ENCODE results near the gene CCL4L2. TPM values are rescaled to one million over a fixed set of nuclear protein-coding genes. Genes with fewer than 3 reads are reported as not detected.

CCL4L2 gene
- not detected in 5 replicates for total RNA-seq (2022; extraction: Qiagen RNA extraction; ENCODE audit: low read depth)

GRCh38 chr17:36210439-36211211 lies at the start of gene CCL4L2:
TSS of gene CCL4L2 (plus strand) at chr17:36211063.

DNA sequence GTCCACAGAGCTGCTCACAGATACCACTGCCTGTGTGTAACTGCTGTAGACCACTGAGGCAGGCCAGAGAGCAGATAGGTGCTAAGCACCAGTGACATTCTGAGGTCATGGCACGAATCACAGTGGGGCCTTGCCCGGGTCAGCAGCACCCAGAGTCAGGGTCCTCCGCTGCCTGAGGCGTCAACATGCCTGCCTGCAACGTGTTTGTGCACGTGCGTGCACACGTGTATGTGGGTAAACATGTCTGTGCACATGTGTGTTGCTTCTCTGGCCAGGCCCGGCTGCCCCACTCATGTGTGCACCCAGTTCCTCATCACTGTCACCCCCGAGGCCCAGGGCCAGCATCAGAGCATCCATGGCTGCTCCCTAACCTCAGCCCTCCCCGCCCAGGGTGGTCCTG lies 34.3 kb upstream of the CCL4L2 start, which contains the start of gene TBC1D3B:
TBC1D3B (minus strand) TSS at position 101 of the 400 bp plus-strand sequence. CDS start 1,586 bp downstream, outside the sequence.

Other genes starting within 250 kb of the CCL4L2 start
- not detected in 5 replicates for gene CCL16, start 229.6 kb upstream of the CCL4L2 start, total RNA-seq (2022; extraction: Qiagen RNA extraction; ENCODE audit: low read depth)
- not detected in 5 replicates for gene CCL14, start 224.3 kb upstream of the CCL4L2 start, total RNA-seq (2022; extraction: Qiagen RNA extraction; ENCODE audit: low read depth)
- not detected in 5 replicates for gene CCL15, start 209.5 kb upstream of the CCL4L2 start, total RNA-seq (2022; extraction: Qiagen RNA extraction; ENCODE audit: low read depth)
- gene CCL23, start 193.1 kb upstream of the CCL4L2 start, total RNA-seq (2022; extraction: Qiagen RNA extraction; ENCODE audit: low read depth), result not detected in 5 replicates
- gene CCL18, start 146.8 kb upstream of the CCL4L2 start, total RNA-seq (2022; extraction: Qiagen RNA extraction; ENCODE audit: low read depth), result 0.19 TPM in 1 of 5 replicates, not detected in the others
- not detected in 5 replicates for gene CCL3, start 120.9 kb upstream of the CCL4L2 start, total RNA-seq (2022; extraction: Qiagen RNA extraction; ENCODE audit: low read depth)
- gene CCL4, start 107.2 kb upstream of the CCL4L2 start, total RNA-seq (2022; extraction: Qiagen RNA extraction; ENCODE audit: low read depth), result 0.15 TPM in 1 of 5 replicates, not detected in the others
- gene TBC1D3B, start 34.4 kb upstream of the CCL4L2 start, total RNA-seq (2022; extraction: Qiagen RNA extraction; ENCODE audit: low read depth), result 2.4 to 3.3 TPM (median 3.0 TPM) in 5 replicates
- not detected in 5 replicates for gene CCL3L1, start 14.3 kb upstream of the CCL4L2 start, total RNA-seq (2022; extraction: Qiagen RNA extraction; ENCODE audit: low read depth)
- 0.21 to 0.45 TPM (median 0.33 TPM) in 4 of 5 replicates, not detected in the other for gene TBC1D3I, start 53.5 kb downstream of the CCL4L2 start, total RNA-seq (2022; extraction: Qiagen RNA extraction; ENCODE audit: low read depth)
- not detected in 5 replicates for gene TBC1D3G, start 112.8 kb downstream of the CCL4L2 start, total RNA-seq (2022; extraction: Qiagen RNA extraction; ENCODE audit: low read depth)
- not detected in 5 replicates for gene TBC1D3H, start 177.4 kb downstream of the CCL4L2 start, total RNA-seq (2022; extraction: Qiagen RNA extraction; ENCODE audit: low read depth)

All from A549 treated with GW870086 at 1 μM for 4 hours (cell line).